ENCODE measurements around the gene TMEM40. TPM values are rescaled to one million over a fixed set of nuclear protein-coding genes. Genes with fewer than 3 reads are reported as not detected.

The TMEM40 gene
- total RNA-seq, 3 donors from 2014 or later (not counting 1 experiment from before 2014, with no cell fraction given), result 5.3 to 6.5 TPM; not detected in 1

DNA sequence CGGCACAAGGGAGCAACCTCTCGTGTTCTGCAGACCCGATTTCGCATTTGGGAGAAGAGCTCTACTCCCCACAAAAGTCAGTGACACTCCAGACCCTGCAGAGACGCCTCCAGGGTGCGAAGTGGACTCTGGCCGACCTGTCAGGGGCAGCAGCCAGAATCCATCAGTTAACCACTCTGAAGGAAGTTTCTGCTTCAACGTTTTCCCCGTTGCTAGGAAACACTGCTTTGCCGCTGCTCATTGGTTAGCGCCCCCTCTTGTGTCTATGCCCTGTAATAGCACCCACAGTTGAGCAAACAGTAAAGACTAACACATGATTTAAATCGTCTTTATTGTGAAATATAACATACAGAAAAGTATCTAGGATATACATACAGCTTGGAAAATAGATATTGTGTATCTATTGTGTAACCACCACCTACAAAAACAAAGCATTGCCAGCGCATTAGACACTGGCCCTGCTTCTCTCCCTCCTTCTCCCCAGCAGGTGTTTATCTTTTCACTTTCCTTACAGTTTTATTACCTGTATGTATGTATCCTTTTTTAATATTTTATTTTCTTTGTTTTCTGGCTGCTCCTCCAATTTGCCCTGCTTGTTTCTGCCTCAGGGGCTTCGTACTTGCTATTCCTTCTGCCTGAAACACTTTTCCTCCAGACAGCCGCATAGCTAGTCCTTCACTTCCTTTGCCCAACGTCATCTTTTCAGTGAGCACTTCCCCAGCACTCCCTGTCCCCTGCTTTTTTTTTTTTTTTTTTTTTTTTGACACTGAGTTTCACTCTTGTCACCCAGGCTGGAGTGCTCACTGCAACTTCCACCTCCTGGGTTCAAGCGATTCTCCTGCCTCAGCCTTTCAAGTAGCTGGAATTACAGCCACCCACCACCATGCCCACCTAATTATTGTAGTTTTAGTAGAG is 38.8 kb downstream of the TMEM40 start:
- Histone ChIP-seq H3K27me3 (ENCODE audit: control insufficient read depth, insufficient read depth, low read length) (no peaks in the 10 kb centered on the region), H3K9me3 (ENCODE audit: control insufficient read depth, insufficient read depth, low read length) (no peaks in the 10 kb centered on the region), H3K36me3 (ENCODE audit: control insufficient read depth, insufficient read depth, low read length) (no peaks in the 10 kb centered on the region), H3K4me3 (ENCODE audit: low read length) (no peak overlapping the region), H3K4me1 (ENCODE audit: control insufficient read depth, insufficient read depth, low read length) (peaks cover 7% of the 10 kb centered on the region), H3K27ac (ENCODE audit: low read length) (no peak overlapping the region)
- TF ChIP-seq, protein P1, sequence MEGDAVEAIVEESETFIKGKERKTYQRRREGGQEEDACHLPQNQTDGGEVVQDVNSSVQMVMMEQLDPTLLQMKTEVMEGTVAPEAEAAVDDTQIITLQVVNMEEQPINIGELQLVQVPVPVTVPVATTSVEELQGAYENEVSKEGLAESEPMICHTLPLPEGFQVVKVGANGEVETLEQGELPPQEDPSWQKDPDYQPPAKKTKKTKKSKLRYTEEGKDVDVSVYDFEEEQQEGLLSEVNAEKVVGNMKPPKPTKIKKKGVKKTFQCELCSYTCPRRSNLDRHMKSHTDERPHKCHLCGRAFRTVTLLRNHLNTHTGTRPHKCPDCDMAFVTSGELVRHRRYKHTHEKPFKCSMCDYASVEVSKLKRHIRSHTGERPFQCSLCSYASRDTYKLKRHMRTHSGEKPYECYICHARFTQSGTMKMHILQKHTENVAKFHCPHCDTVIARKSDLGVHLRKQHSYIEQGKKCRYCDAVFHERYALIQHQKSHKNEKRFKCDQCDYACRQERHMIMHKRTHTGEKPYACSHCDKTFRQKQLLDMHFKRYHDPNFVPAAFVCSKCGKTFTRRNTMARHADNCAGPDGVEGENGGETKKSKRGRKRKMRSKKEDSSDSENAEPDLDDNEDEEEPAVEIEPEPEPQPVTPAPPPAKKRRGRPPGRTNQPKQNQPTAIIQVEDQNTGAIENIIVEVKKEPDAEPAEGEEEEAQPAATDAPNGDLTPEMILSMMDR (IDR thresholded peaks at IDR 0.05), result peak; percentile 92
- Mint-ChIP-seq H3K36me3 (no peaks in the 10 kb centered on the region), H3K27ac (peak overlapping the region; percentile 43 to 85), H3K4me3 (peak overlapping the region; percentile 56), H3K4me1 (peaks cover 13 to 15% of the 10 kb centered on the region in 2 donors), H3K27me3 (ENCODE audit: low read depth in 2 of 2) (peaks cover 0 to 5% of the 10 kb centered on the region in 2 donors), H3K9me3 (no peaks in the 10 kb centered on the region)
- intact Hi-C loops (cut with micrococcal nuclease), result loop anchor here (1.0 to 10.0 kb wide), 3 partner anchors 14 to 585 kb away; partner anchors contain the start of gene RAF1
- ATAC-seq (peak; percentile 97 to 99 (median 98)), DNase-seq (peak; percentile 59 to 89)
- WGBS (ENCODE audit: insufficient coverage), result 16% methylated on average over 14 of the region's 17 CpGs

DNA sequence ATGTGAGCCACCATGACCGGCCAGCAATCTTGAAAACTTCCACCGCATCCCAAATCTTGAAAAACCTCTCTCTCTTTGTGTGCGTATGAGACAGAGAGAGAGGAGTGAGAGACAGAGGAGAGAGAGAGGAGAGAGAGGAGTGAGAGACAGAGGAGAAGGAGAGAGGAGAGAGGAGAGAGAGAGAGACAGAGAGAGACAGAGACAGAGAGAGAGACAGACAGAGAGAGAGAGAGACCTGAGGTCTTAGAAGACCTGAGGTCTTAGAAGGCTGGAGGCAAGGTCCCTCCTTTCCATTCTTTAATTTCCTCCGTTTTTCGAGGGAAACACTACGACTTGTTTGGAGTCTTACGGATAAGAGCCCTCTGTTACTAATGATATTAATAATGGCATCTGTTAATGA is 39.5 kb downstream of the TMEM40 start:
- Mint-ChIP-seq H3K36me3 (no peaks in the 10 kb centered on the region), H3K27ac (peak overlapping the region; percentile 43 to 85), H3K27me3 (ENCODE audit: low read depth in 2 of 2) (peaks cover 0 to 4% of the 10 kb centered on the region in 2 donors), H3K9me3 (no peaks in the 10 kb centered on the region), H3K4me1 (peaks cover 12% of the 10 kb centered on the region in 2 donors), H3K4me3 (peak overlapping the region; percentile 56)
- DNase-seq, result no peak
- intact Hi-C loops (cut with micrococcal nuclease), result no loop called here
- peak in 2 of 3 donors; percentile 4 to 8 for ATAC-seq
- Histone ChIP-seq H3K4me1 (ENCODE audit: control insufficient read depth, insufficient read depth, low read length) (peaks cover 7% of the 10 kb centered on the region), H3K9me3 (ENCODE audit: control insufficient read depth, insufficient read depth, low read length) (no peaks in the 10 kb centered on the region), H3K27ac (ENCODE audit: low read length) (no peak overlapping the region), H3K27me3 (ENCODE audit: control insufficient read depth, insufficient read depth, low read length) (no peaks in the 10 kb centered on the region), H3K36me3 (ENCODE audit: control insufficient read depth, insufficient read depth, low read length) (no peaks in the 10 kb centered on the region), H3K4me3 (ENCODE audit: low read length) (no peak overlapping the region)
- TF ChIP-seq, protein P1 (IDR thresholded peaks at IDR 0.05), result no peak
- WGBS (ENCODE audit: insufficient coverage), result 55% methylated on average over 5 of the region's 7 CpGs

DNA sequence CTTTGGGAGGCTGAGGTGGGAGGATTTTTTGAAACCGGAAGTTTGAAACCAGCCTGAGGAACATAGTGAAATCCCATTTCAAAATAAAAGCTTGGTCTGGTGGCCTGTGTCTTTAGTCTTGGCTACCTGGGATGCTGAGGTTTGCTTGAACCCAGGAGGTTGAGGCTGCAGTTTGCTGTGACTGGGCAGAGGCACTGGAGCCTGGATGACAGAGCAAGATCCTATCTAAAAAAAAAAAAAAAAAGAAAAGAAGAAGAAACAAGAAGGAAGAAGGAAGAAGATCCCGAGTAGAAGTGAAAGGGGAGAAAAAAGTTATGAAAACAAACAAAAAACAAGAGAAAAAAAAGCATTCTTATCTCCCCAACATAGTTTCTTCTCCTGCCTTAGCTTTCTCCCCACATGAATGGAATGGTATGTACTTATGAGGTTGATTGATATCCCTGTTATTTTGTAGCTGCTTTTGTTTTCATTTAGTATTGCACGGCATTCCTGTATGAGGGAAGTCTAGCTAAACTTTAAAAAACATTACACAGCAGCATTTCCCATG is 42.4 kb downstream of the TMEM40 start:
- TF ChIP-seq, protein P1 (IDR thresholded peaks at IDR 0.05), result no peak
- Histone ChIP-seq H3K4me1 (ENCODE audit: control insufficient read depth, insufficient read depth, low read length) (peaks cover 7% of the 10 kb centered on the region), H3K27me3 (ENCODE audit: control insufficient read depth, insufficient read depth, low read length) (no peaks in the 10 kb centered on the region), H3K4me3 (ENCODE audit: low read length) (no peak overlapping the region), H3K9me3 (ENCODE audit: control insufficient read depth, insufficient read depth, low read length) (no peaks in the 10 kb centered on the region), H3K36me3 (ENCODE audit: control insufficient read depth, insufficient read depth, low read length) (no peaks in the 10 kb centered on the region), H3K27ac (ENCODE audit: low read length) (no peak overlapping the region)
- no peak overlapping the region for H3K4me3 Mint-ChIP-seq
- H3K27me3 Mint-ChIP-seq (ENCODE audit: low read depth in 2 of 2), result peaks cover 4 to 14% of the 10 kb centered on the region in 2 donors
- ATAC-seq (no peak), DNase-seq (no peak)
- no peaks in the 10 kb centered on the region for H3K9me3 Mint-ChIP-seq
- H3K4me1 Mint-ChIP-seq, result peaks cover 12% of the 10 kb centered on the region in 2 donors
- H3K27ac Mint-ChIP-seq, result peak overlapping the region in 1 of 2 donors; percentile 8
- WGBS (ENCODE audit: insufficient coverage), result 23% methylated on average over 1 of the region's 3 CpGs
- intact Hi-C loops (cut with micrococcal nuclease), result no loop called here
- H3K36me3 Mint-ChIP-seq, result no peaks in the 10 kb centered on the region
